ENCODE results near the gene RXRA. TPM values are rescaled to one million over a fixed set of nuclear protein-coding genes. Genes with fewer than 3 reads are reported as not detected.

RXRA gene
- total and polyA plus RNA-seq, 3 experiments from 2014 or later, result 2.1 to 10.0 (median 9.9) TPM

DNA sequence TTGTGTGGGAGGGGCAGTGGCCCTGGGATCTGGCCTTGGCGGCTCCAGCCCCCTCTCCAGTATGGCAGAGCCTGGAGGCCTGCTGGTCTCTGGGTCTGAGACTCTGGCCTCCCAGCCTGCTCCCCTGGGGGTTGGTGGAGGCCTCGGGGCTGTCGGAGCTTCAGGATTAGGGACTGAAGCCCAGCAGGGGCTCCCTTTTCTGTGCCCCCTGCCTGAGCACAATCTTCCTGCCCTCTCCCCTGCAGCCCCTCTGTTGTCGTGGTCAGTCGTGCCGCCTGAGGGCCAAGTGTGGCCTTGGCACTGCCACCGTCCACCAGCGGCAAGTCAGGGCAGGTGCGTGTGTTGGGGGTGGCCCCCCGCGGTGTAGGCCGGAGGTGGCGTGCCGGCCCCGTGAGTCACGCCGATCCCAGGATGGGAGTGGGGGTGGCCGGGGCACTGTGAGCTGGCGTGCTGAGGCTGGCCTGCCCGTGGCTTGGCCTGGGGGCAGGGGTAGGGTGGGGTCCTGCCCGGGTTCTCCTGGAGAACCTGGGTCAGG is 53.6 kb downstream of the RXRA start:
- Histone ChIP-seq H3K27me3 (ENCODE audit: insufficient read depth, low read length, poor library complexity, severe bottlenecking) (no peaks in the 10 kb centered on the region), H3K36me3 (ENCODE audit: insufficient read depth, low read length) (no peaks in the 10 kb centered on the region), H3K4me1 (ENCODE audit: insufficient read depth, low read length) (peaks cover 24% of the 10 kb centered on the region), H3K9me3 (ENCODE audit: low read length) (no peaks in the 10 kb centered on the region), H3K4me3 (ENCODE audit: low read length) (no peak overlapping the region), H3K27ac (ENCODE audit: low read depth, low read length) (no peak overlapping the region)
- POLR2A ChIA-PET, result no interaction called here
- Mint-ChIP-seq H3K36me3 (no peaks in the 10 kb centered on the region), H3K4me1 (peaks cover 21 to 50% (median 30%) of the 10 kb centered on the region in 3 donors), H3K9me3 (peaks cover 0 to 2% (median 0%) of the 10 kb centered on the region in 5 donors), H3K27me3 (peaks cover 0 to 3% of the 10 kb centered on the region in 2 donors), H3K27ac (no peak overlapping the region), H3K4me3 (no peak overlapping the region)
- CTCF ChIA-PET, result interaction anchor here (1.2 kb wide), 1 partner anchor 68 kb away, joined by 3 read pairs; no protein-coding TSS in a partner anchor
- no peak for DNase-seq

GRCh38 chr9:134380542-134381271 is 54.5 kb downstream of the RXRA start:
- no peaks in the 10 kb centered on the region for H3K9me3 ChIP-seq (ENCODE audit: low read length)
- DNase-seq, result no peak
- Mint-ChIP-seq H3K36me3 (no peaks in the 10 kb centered on the region), H3K27me3 (peaks cover 0 to 3% of the 10 kb centered on the region in 2 donors), H3K4me3 (peak overlapping the region in 2 of 7 donors; percentile 1 to 23), H3K9me3 (peaks cover 0 to 2% (median 0%) of the 10 kb centered on the region in 5 donors), H3K27ac (peak overlapping the region in 6 of 8 donors; percentile 40 to 97 (median 80)), H3K4me1 (peaks cover 21 to 46% (median 30%) of the 10 kb centered on the region in 3 donors)
- H3K36me3 ChIP-seq (ENCODE audit: insufficient read depth, low read length), result no peaks in the 10 kb centered on the region
- no peak overlapping the region for H3K4me3 ChIP-seq (ENCODE audit: low read length)
- H3K27ac ChIP-seq (ENCODE audit: low read depth, low read length), result no peak overlapping the region
- CTCF ChIA-PET, result interaction anchor here (0.7 to 1.2 kb wide), 2 partner anchors 67 to 718 kb away, joined by 3 read pairs; no protein-coding TSS in a partner anchor
- H3K4me1 ChIP-seq (ENCODE audit: insufficient read depth, low read length), result peaks cover 24% of the 10 kb centered on the region
- POLR2A ChIA-PET, result no interaction called here
- no peaks in the 10 kb centered on the region for H3K27me3 ChIP-seq (ENCODE audit: insufficient read depth, low read length, poor library complexity, severe bottlenecking)

DNA sequence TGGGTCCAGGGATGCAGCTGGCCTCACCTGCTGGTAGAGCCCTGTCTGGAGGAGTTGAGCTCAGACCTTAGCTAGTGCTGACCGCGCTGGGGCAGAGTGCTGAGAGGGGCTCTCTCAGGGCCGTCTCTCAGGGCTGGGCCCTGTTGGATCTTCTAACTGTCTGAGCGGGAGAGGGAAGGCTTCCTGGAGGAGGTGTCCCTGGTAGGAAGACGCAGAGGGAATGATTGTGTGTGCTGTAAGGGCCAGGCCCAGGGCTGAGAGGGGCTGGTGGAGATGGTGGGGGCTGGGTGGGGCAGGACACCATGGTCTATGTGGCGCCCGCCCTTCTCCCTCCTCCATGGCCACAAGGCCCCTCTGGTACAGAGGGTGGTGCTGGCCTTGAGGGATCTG is 55.0 kb downstream of the RXRA start:
- no peaks in the 10 kb centered on the region for H3K9me3 ChIP-seq (ENCODE audit: low read length)
- Mint-ChIP-seq H3K27me3 (peaks cover 0 to 3% of the 10 kb centered on the region in 2 donors), H3K4me1 (peaks cover 21 to 44% (median 30%) of the 10 kb centered on the region in 3 donors), H3K9me3 (peaks cover 0 to 2% (median 0%) of the 10 kb centered on the region in 5 donors), H3K4me3 (peak overlapping the region in 3 of 7 donors; percentile 1 to 59 (median 23)), H3K36me3 (no peaks in the 10 kb centered on the region), H3K27ac (peak overlapping the region in 7 of 8 donors; percentile 40 to 97 (median 80))
- H3K4me1 ChIP-seq (ENCODE audit: insufficient read depth, low read length), result peaks cover 24% of the 10 kb centered on the region
- no peak for DNase-seq
- no peaks in the 10 kb centered on the region for H3K27me3 ChIP-seq (ENCODE audit: insufficient read depth, low read length, poor library complexity, severe bottlenecking)
- no peaks in the 10 kb centered on the region for H3K36me3 ChIP-seq (ENCODE audit: insufficient read depth, low read length)
- no peak overlapping the region for H3K27ac ChIP-seq (ENCODE audit: low read depth, low read length)
- CTCF ChIA-PET, result interaction anchor here (0.7 to 1.8 kb wide), 4 partner anchors 10 to 719 kb away, joined by 3 to 9 read pairs (median 5); no protein-coding TSS in a partner anchor
- H3K4me3 ChIP-seq (ENCODE audit: low read length), result no peak overlapping the region
- POLR2A ChIA-PET, result no interaction called here

DNA sequence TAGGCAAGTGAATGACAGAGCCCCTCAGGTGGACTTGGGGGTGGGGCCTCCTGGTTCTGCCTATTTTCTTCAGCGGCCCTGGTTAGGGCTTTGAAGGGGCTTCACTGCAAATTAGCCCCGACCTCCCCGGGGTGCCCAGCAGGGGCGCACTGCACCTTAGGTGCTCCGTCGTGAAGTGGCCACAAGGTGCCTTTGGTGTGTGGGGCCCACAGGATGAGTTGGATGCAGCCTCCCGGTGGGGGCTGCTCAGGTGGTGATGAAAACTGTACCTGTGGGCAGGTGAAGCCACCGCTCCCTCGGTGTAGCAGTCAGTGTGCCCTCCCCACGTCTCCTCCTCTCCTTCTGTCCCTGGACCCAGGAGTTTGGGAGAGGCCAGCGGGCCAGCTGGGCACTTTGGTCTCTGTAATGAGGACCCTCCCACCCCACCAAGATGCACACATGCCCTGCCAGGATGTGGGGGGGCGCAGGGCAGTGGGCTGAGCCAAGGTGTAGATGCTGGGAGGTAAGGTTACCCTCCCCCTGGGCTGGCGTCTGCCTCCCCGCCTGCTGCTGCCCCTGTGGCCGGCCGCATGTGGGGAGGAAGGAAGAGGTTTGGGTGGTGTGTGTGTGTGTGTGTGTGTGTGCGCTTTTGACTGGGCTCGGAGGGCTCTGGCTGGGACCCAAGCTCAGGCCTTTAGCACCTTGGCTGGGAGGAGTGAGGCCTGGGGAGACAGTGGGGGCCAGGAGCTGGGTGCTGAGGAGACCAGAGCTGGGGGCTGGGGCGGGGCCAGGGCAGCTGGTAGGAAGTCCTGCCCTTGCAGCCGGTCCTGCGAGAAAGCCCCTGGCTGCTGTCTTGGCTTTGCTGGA is 55.6 kb downstream of the RXRA start:
- peak overlapping the region; percentile 67 to 97 (median 89) for H3K27ac Mint-ChIP-seq
- peak; percentile 44 to 77 (median 49) for DNase-seq
- peaks cover 24% of the 10 kb centered on the region for H3K4me1 ChIP-seq (ENCODE audit: insufficient read depth, low read length)
- CTCF ChIA-PET, result interaction anchor here (0.9 to 1.8 kb wide), 3 partner anchors 9 to 61 kb away, joined by 4 to 9 read pairs (median 7); no protein-coding TSS in a partner anchor
- no peaks in the 10 kb centered on the region for H3K27me3 ChIP-seq (ENCODE audit: insufficient read depth, low read length, poor library complexity, severe bottlenecking)
- H3K9me3 Mint-ChIP-seq, result peaks cover 0 to 2% (median 0%) of the 10 kb centered on the region in 5 donors
- peaks cover 0 to 3% of the 10 kb centered on the region in 2 donors for H3K27me3 Mint-ChIP-seq
- H3K4me3 ChIP-seq (ENCODE audit: low read length), result no peak overlapping the region
- no peaks in the 10 kb centered on the region for H3K36me3 ChIP-seq (ENCODE audit: insufficient read depth, low read length)
- H3K4me1 Mint-ChIP-seq, result peaks cover 18 to 40% (median 30%) of the 10 kb centered on the region in 3 donors
- peak overlapping the region; percentile 64 to 90 (median 79) for H3K4me3 Mint-ChIP-seq
- H3K9me3 ChIP-seq (ENCODE audit: low read length), result no peaks in the 10 kb centered on the region
- H3K27ac ChIP-seq (ENCODE audit: low read depth, low read length), result no peak overlapping the region
- POLR2A ChIA-PET, result no interaction called here
- no peaks in the 10 kb centered on the region for H3K36me3 Mint-ChIP-seq

DNA sequence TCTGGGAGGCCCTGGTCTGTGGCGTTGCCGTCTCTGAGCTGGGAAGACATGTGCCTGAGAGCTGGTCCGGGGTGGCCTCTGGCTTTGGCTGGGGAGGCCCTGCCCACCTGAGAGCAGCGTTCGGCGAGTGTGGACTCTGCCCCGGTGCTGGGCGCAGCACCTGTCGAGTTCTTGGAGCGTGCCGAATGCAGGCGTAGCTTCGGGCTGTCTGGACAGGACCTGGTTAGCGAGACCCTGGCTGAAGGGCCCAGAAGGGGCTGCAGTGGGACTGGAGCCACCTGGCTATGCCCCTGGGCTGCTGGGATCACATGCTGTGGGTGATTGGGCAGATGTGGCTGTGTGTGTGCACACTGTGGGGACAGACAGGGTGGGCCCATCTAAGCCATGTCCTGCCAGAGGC is 56.5 kb downstream of the RXRA start:
- Histone ChIP-seq H3K4me1 (ENCODE audit: insufficient read depth, low read length) (peaks cover 24% of the 10 kb centered on the region), H3K36me3 (ENCODE audit: insufficient read depth, low read length) (no peaks in the 10 kb centered on the region), H3K4me3 (ENCODE audit: low read length) (no peak overlapping the region), H3K27ac (ENCODE audit: low read depth, low read length) (no peak overlapping the region), H3K9me3 (ENCODE audit: low read length) (no peaks in the 10 kb centered on the region), H3K27me3 (ENCODE audit: insufficient read depth, low read length, poor library complexity, severe bottlenecking) (no peaks in the 10 kb centered on the region)
- Mint-ChIP-seq H3K36me3 (no peaks in the 10 kb centered on the region), H3K27ac (peak overlapping the region in 4 of 8 donors; percentile 78 to 97 (median 89)), H3K9me3 (peaks cover 0 to 2% (median 0%) of the 10 kb centered on the region in 5 donors), H3K4me1 (peaks cover 18 to 37% (median 30%) of the 10 kb centered on the region in 3 donors), H3K27me3 (peaks cover 0 to 3% of the 10 kb centered on the region in 2 donors), H3K4me3 (peak overlapping the region in 5 of 7 donors; percentile 67 to 90 (median 80))
- CTCF ChIA-PET, result interaction anchor here (0.9 to 1.8 kb wide), 4 partner anchors 9 to 60 kb away, joined by 3 to 9 read pairs (median 6); no protein-coding TSS in a partner anchor
- POLR2A ChIA-PET, result no interaction called here
- no peak for DNase-seq

GRCh38 chr9:134383148-134383547 is 56.9 kb downstream of the RXRA start:
- CTCF ChIA-PET, result interaction anchor here (1.1 to 1.8 kb wide), 3 partner anchors 8 to 60 kb away, joined by 3 to 9 read pairs (median 3); no protein-coding TSS in a partner anchor
- POLR2A ChIA-PET, result no interaction called here
- H3K4me1 ChIP-seq (ENCODE audit: insufficient read depth, low read length), result peaks cover 24% of the 10 kb centered on the region

GRCh38 chr9:134384811-134385479 is 58.7 kb downstream of the RXRA start:
- peaks cover 0 to 2% (median 0%) of the 10 kb centered on the region in 5 donors for H3K9me3 Mint-ChIP-seq
- no peak overlapping the region for H3K27ac Mint-ChIP-seq
- no peaks in the 10 kb centered on the region for H3K27me3 ChIP-seq (ENCODE audit: insufficient read depth, low read length, poor library complexity, severe bottlenecking)
- H3K27ac ChIP-seq (ENCODE audit: low read depth, low read length), result no peak overlapping the region
- H3K4me1 ChIP-seq (ENCODE audit: insufficient read depth, low read length), result peaks cover 27% of the 10 kb centered on the region
- H3K4me1 Mint-ChIP-seq, result peaks cover 24 to 44% (median 34%) of the 10 kb centered on the region in 3 donors
- no peaks in the 10 kb centered on the region for H3K36me3 Mint-ChIP-seq
- CTCF ChIA-PET, result interaction anchor here (1.4 kb wide), 1 partner anchor 58 kb away, joined by 3 read pairs; no protein-coding TSS in a partner anchor
- no peak overlapping the region for H3K4me3 ChIP-seq (ENCODE audit: low read length)
- H3K36me3 ChIP-seq (ENCODE audit: insufficient read depth, low read length), result no peaks in the 10 kb centered on the region
- H3K4me3 Mint-ChIP-seq, result no peak overlapping the region
- DNase-seq, result no peak
- H3K9me3 ChIP-seq (ENCODE audit: low read length), result no peaks in the 10 kb centered on the region
- H3K27me3 Mint-ChIP-seq, result peaks cover 0 to 3% of the 10 kb centered on the region in 2 donors
- POLR2A ChIA-PET, result no interaction called here

More at GRCh38 chr9:134383148-134383547, 56.9 kb downstream of the RXRA start:
- H3K27ac Mint-ChIP-seq, result peak overlapping the region in 5 of 8 donors; percentile 35 to 93 (median 48)
- DNase-seq, result no peak
- H3K4me1 Mint-ChIP-seq, result peaks cover 21 to 40% (median 32%) of the 10 kb centered on the region in 3 donors
- peak overlapping the region in 4 of 7 donors; percentile 23 to 76 (median 63) for H3K4me3 Mint-ChIP-seq
- Histone ChIP-seq H3K36me3 (ENCODE audit: insufficient read depth, low read length) (no peaks in the 10 kb centered on the region), H3K27ac (ENCODE audit: low read depth, low read length) (no peak overlapping the region), H3K27me3 (ENCODE audit: insufficient read depth, low read length, poor library complexity, severe bottlenecking) (no peaks in the 10 kb centered on the region), H3K9me3 (ENCODE audit: low read length) (no peaks in the 10 kb centered on the region), H3K4me3 (ENCODE audit: low read length) (no peak overlapping the region)
- H3K27me3 Mint-ChIP-seq, result peaks cover 0 to 3% of the 10 kb centered on the region in 2 donors
- H3K36me3 Mint-ChIP-seq, result no peaks in the 10 kb centered on the region
- peaks cover 0 to 2% (median 0%) of the 10 kb centered on the region in 5 donors for H3K9me3 Mint-ChIP-seq

Data from CD8-positive, alpha-beta memory T cell (primary cell).